KMS-11 (cell line): ENCODE results near the gene GPR17.

Experiments used
- H2AFZ ChIP-seq: fragments of 200-600 bp; sonication (generic); 2 replicates; pipeline ENCODE4 v1.6.1; 2016; ENCODE audit warnings: antibody characterized with exemption, mixed run types, low read depth
- H3K27ac ChIP-seq: fragments of 200-600 bp; sonication (generic); 2 replicates; pipeline ENCODE4 v1.6.1; 2016; ENCODE audit warnings: mild to moderate bottlenecking, mixed run types
- H3K27me3 ChIP-seq: fragments of 200-600 bp; sonication (generic); 2 replicates; pipeline ENCODE4 v1.6.1; 2017; ENCODE audit warnings: mild to moderate bottlenecking, low read depth, mixed run types, moderate library complexity; ENCODE audit not compliant: insufficient read depth
- H3K36me3 ChIP-seq: fragments of 200-600 bp; sonication (generic); 2 replicates; pipeline ENCODE4 v1.6.1; 2017; ENCODE audit warnings: mild to moderate bottlenecking, mixed run types; ENCODE audit not compliant: insufficient read depth
- H3K4me1 ChIP-seq: fragments of 200-600 bp; sonication (generic); 2 replicates; pipeline ENCODE4 v1.6.1; 2016; ENCODE audit warnings: mild to moderate bottlenecking, low read depth, mixed run types; ENCODE audit not compliant: poor library complexity, severe bottlenecking
- H3K4me2 ChIP-seq: fragments of 200-600 bp; sonication (generic); 2 replicates; pipeline ENCODE4 v1.7.0; 2016; ENCODE audit warnings: mild to moderate bottlenecking, mixed run types
- H3K4me3 ChIP-seq: fragments of 200-600 bp; sonication (generic); IDR thresholded peaks from 2 replicates; pipeline ENCODE4 v1.6.1; 2017; ENCODE audit warnings: low read depth, low read length, mixed read lengths; ENCODE audit not compliant: insufficient read depth
- H3K79me2 ChIP-seq: fragments of 200-600 bp; sonication (generic); 2 replicates; pipeline ENCODE4 v1.6.1; 2016; ENCODE audit warnings: low read depth, mixed run types; ENCODE audit not compliant: insufficient read depth
- H3K9ac ChIP-seq: fragments of 200-600 bp; sonication (generic); 2 replicates; pipeline ENCODE4 v1.6.1; 2016; ENCODE audit warnings: mild to moderate bottlenecking, mixed run types
- H4K20me1 ChIP-seq: fragments of 200-600 bp; sonication (generic); 2 replicates; pipeline ENCODE4 v1.6.1; 2016; ENCODE audit warnings: mild to moderate bottlenecking, mixed run types; ENCODE audit not compliant: insufficient read depth
- CTCF ChIP-seq: fragments of 200-600 bp; sonication (generic); conservative IDR thresholded peaks from 2 replicates; pipeline ENCODE4 v1.6.1; 2017; ENCODE audit warnings: low read depth, mild to moderate bottlenecking, antibody characterized with exemption, low read length, moderate library complexity, mixed read lengths

GPR17 gene

GRCh38 chr2:127645395-127646291 is at the start of gene GPR17:
GPR17 (plus strand) TSS chr2:127646153; CDS start chr2:127650736, 4,583 bp downstream.
- H3K36me3 ChIP-seq = no peaks in the 10 kb centered on the region
- H3K4me3 ChIP-seq = no peak within 1 kb of the TSS
- no peak within 1 kb of the TSS for H3K27ac ChIP-seq

GRCh38 chr2:127596311-127597045 is 49.5 kb upstream of the GPR17 start:
- no peak for TF ChIP-seq CTCF
- no peak overlapping the region for H3K4me2 ChIP-seq
- no peaks in the 10 kb centered on the region for H4K20me1 ChIP-seq
- no peaks in the 10 kb centered on the region for H3K27me3 ChIP-seq
- no peaks in the 10 kb centered on the region for H3K79me2 ChIP-seq
- H3K27ac ChIP-seq = no peak overlapping the region
- H3K4me3 ChIP-seq = no peak overlapping the region
- no peak overlapping the region for H3K9ac ChIP-seq
- H3K4me1 ChIP-seq = no peaks in the 10 kb centered on the region
- no peaks in the 10 kb centered on the region for H3K36me3 ChIP-seq
- no peak overlapping the region for H2AFZ ChIP-seq

More at GRCh38 chr2:127645395-127646291, at the start of gene GPR17:
- Histone ChIP-seq H3K79me2 (no peaks in the 10 kb centered on the region), H3K9ac (no peak within 1 kb of the TSS), H3K4me2 (no peak within 1 kb of the TSS), H3K4me1 (no peaks in the 10 kb centered on the region), H2AFZ (no peak within 1 kb of the TSS), H4K20me1 (no peaks in the 10 kb centered on the region), H3K27me3 (no peaks in the 10 kb centered on the region)
- TF ChIP-seq CTCF = no peak

GRCh38 chr2:127597046-127597983 is 48.6 kb upstream of the GPR17 start:
- H3K36me3 ChIP-seq = no peaks in the 10 kb centered on the region
- H3K4me1 ChIP-seq = no peaks in the 10 kb centered on the region
- H4K20me1 ChIP-seq = no peaks in the 10 kb centered on the region
- H3K27ac ChIP-seq = no peak overlapping the region
- H2AFZ ChIP-seq = no peak overlapping the region
- no peak overlapping the region for H3K4me2 ChIP-seq
- no peaks in the 10 kb centered on the region for H3K79me2 ChIP-seq
- no peak overlapping the region for H3K4me3 ChIP-seq
- TF ChIP-seq CTCF = no peak
- H3K27me3 ChIP-seq = no peaks in the 10 kb centered on the region
- H3K9ac ChIP-seq = no peak overlapping the region

GRCh38 chr2:127597984-127598380 is 48.0 kb upstream of the GPR17 start:
- H3K4me1 ChIP-seq = no peaks in the 10 kb centered on the region
- no peaks in the 10 kb centered on the region for H3K27me3 ChIP-seq
- H3K4me2 ChIP-seq = no peak overlapping the region
- no peak for TF ChIP-seq CTCF
- no peak overlapping the region for H3K9ac ChIP-seq
- H3K27ac ChIP-seq = no peak overlapping the region
- no peaks in the 10 kb centered on the region for H3K36me3 ChIP-seq
- no peak overlapping the region for H2AFZ ChIP-seq
- H4K20me1 ChIP-seq = no peaks in the 10 kb centered on the region
- H3K4me3 ChIP-seq = no peak overlapping the region
- H3K79me2 ChIP-seq = no peaks in the 10 kb centered on the region
